GM19397 (cell line): Measurements from ENCODE around the gene EIF4G2.

Source experiments
- ATAC-seq: cut with Tn5 transposase; IDR thresholded peaks from one replicate; pipeline ENCODE4 v1.9.1; 2021; ENCODE audit warnings: mild to moderate bottlenecking, moderate library complexity; ENCODE audit not compliant: unreplicated experiment

Gene EIF4G2

DNA sequence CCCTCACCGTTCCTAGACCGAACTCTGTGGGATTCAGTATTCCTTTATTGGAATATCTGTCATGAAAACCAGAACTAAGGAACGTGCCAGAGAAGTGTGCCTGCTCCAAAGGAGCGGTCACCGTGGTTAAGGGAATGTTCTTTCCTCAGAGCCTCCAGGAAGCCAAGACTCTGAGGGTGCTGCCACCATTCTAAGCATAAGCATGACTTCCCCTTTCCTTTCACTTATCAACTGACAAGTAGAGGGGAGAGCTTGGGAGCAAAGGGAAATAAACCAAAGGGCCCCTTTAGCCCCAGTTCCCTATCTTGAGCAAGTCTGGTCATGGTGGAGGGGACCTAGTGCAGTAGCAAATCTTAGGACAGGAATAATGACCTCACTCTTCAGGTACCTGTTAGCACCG, 30.9 kb downstream of the EIF4G2 start:
- no peak for ATAC-seq

DNA sequence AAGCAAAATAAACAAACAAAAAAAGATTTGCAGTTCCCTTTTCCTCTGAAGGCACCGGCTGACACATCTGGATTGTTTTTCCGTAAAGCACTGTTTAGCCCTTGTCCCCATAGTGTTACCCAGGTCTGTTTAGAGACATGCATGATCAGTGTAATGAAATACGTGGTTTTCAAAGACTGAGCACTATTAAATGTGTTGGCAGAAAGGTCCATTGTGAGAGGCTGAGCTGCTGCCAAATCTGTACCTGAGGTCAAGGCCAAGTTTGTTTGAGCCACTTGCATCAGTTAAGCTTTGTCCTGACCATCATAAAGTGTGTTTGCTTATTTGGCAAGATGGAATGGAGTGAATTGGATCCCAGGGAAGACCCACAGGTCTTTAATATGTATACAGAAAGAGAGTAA, 31.3 kb downstream of the EIF4G2 start:
- no peak for ATAC-seq

DNA sequence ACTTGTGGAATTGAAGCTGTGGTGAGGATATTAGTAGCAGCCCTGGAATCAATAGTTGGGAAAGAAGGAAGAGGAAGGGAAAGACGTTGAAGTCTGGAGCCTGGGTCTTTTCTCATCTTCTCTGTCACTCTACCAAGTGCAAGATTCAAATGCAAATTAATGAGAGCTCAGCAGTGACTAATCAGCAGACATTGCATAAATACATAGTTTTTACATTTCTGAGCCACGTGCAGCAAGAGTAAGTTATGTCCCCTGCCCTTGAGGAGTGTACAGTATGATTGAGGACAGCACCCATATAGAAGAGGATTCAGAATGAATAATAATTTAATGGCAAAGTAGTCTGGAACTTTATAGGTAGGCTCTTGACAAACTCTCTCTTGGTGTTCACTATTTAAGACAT, 33.9 kb downstream of the EIF4G2 start:
- no peak for ATAC-seq

- ATAC-seq: no peak
These were observed 37.3 kb downstream of the EIF4G2 start for GRCh38 chr11:10771457-10771856.

DNA sequence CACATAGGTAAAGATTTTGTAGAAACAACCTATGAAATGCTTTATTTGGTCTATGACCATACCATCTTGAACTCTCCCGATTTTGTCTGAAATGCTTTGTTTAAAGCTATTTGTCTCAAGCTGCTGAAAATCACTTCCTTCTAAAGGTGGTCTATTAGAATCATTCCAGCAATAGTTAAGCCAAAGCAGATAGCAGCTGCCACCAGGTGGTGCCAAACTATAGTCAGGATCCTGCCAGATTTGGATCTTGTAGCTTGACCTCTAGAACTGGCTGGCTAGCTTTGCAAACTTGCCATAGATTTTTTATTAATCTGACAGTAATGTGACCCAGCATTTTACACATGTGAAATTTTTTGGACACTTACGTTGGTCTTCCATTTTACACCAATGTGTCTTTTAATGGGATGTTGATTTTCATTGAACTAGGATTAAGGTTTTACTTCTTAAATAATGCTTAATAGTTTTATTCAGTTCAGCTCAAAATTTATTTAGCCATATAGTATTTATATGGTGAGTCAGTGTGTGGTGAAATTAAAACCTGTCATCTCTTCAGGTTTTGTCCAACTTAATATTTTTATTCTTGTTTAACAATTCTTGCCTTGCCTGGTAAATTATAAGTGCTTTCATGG, 38.0 kb downstream of the EIF4G2 start:
- ATAC-seq: no peak

GRCh38 chr11:10764412-10764811, 44.3 kb downstream of the EIF4G2 start:
- ATAC-seq: no peak

DNA sequence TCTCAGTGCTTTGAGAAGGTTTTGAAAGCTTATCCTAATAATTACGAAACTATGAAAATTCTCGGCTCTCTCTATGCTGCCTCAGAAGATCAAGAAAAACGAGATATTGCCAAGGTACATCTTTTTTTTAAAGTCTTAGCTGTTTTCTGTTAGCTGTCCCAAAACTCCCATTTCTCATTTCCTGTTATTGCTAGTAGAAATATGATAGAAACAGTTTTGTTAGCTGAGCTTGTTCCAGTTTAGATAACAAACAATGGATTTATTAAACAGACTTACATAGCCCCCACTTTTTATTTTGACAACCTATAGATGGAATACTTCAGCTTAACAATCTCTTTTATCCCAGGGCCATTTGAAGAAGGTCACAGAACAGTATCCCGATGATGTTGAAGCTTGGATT, 45.0 kb downstream of the EIF4G2 start:
- no peak for ATAC-seq

- peak; percentile 43 for ATAC-seq
These were observed 45.8 kb downstream of the EIF4G2 start for GRCh38 chr11:10762913-10763421.

- ATAC-seq: peak; percentile 59
These were observed 46.5 kb downstream of the EIF4G2 start for GRCh38 chr11:10762185-10762584.

- no peak for ATAC-seq
These were observed 47.5 kb downstream of the EIF4G2 start for GRCh38 chr11:10761085-10761698.

- ATAC-seq: no peak
These were observed 49.8 kb downstream of the EIF4G2 start for GRCh38 chr11:10758957-10759356.

DNA sequence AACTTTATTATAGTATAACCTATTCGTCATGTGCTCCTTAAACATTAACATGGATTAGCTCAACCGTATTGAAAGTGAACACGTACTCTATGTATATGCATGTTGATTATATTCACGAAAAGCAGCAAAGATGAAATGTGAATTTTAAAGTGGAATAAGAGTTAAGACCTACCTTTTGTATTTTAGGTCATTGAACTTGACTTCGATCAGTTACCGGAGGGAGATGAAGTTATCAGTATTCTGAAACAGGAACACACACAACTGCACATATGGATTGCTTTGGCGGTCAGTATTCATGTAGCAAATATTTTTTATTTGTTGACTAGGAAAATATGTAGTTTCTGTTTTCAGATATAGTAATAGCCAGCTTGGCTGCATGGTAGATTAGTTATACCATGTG, 56.2 kb downstream of the EIF4G2 start:
- ATAC-seq: no peak

DNA sequence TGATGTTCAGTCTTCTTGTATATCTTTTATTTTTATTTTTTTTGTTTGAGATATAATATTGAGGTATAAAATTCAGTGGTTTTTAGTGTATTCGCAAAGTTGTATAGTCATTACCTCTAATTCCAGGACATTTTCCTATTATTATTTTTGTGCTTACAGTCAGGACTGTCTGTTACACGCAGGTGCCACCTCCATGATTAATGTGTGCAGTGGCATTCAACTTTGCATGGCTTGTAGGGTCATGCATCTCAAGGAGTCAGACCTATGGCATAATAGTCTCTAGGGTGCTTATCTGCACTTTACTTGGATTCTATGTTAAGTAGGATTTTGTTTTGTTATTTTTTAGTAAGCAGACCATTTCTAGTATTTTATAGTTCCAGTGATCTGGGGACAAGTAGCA, 56.7 kb downstream of the EIF4G2 start:
- no peak for ATAC-seq

DNA sequence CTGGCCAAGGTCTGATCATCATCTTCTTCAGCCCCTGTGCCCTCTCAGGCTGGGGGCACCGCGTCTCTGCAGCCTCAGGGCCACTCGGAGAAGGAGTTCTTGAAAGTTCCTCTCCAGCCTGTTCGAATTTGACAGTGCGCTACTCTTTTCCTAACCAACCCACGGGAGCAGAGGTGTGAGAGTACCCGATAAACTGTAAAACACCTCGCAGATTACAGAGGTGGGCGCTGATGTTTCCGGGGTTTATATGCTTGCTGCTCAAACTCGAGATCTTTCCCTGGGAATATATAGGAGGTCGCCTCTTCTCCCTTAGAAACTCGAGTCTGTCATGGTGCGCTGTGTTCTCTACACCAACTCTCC, 57.2 kb downstream of the EIF4G2 start:
- no peak for ATAC-seq

- peak; percentile 94 for ATAC-seq
These were observed 57.7 kb downstream of the EIF4G2 start, which contains the start of gene CTR9 for GRCh38 chr11:10750838-10751580. CTR9 (plus strand) TSS chr11:10751246; CDS start chr11:10751413, 167 bp downstream.

DNA sequence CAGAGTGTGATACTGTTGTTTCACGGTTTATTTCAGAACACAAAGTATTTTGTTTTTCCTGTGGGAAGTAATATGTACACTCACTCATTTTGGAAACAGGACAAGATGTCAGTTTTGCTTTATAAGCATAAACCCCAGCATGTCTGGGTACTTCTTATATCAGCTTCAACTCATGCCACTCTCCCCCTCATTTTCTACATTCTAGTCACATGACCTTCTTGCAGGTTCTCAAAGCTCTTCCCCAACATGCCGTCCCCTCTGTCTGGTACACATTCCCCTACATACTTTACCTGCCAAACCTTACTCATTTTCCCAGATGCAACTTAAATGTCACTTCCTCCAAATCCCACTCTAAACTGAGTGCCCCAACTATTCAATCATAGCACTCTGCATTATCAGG, 59.2 kb downstream of the EIF4G2 start:
- no peak for ATAC-seq

DNA sequence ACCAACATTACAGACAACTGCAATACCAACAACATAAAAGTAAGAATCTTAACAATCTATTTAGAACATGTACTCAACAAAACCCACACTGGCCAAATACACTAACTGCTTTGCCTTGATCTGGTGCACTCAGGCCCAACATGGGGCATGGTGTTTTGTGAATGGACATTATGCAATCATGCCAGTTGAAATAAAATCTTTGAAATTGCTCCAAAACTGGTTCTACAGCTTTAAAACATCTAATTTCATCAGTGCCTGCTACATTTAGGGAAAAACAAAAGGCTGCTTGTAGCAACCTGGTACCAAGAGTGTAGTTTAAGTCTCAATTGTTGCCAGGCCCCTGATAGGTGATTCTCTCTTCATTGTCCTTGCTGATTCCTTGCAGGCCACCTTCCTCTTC, 61.0 kb downstream of the EIF4G2 start:
- ATAC-seq: no peak
